ENCODE results near the gene REC8. TPM values are rescaled to one million over a fixed set of nuclear protein-coding genes. Genes with fewer than 3 reads are reported as not detected.

REC8 gene
- total and polyA plus RNA-seq, 2 of the 4 experiments (the other 2 are of a cell fraction), result 0.36 to 3.5 TPM

GRCh38 chr14:24190416-24190815 lies 18.5 kb downstream of the REC8 start:
- Histone ChIP-seq H3K4me3 (ENCODE audit: insufficient read depth, low read depth, low read length) (no peak overlapping the region), H3K4ac (ENCODE audit: low read depth, low read length) (no peak overlapping the region), H4K5ac (ENCODE audit: low read depth, low read length) (no peak overlapping the region), H2AFZ (replicated peaks; ENCODE audit: low read length, poor library complexity) (no peak overlapping the region), H3K14ac (replicated peaks; ENCODE audit: low read depth, low read length) (no peak overlapping the region), H3K9me1 (ENCODE audit: insufficient read depth, low read length) (peaks cover 23% of the 10 kb centered on the region), H4K91ac (ENCODE audit: insufficient read depth, low read depth, low read length) (no peak overlapping the region), H3K27me3 (ENCODE audit: control insufficient read depth, insufficient read depth, low read length) (no peaks in the 10 kb centered on the region), H3K18ac (ENCODE audit: low read depth, low read length) (no peak overlapping the region), H2BK15ac (ENCODE audit: low read depth, low read length) (no peak overlapping the region), H3K56ac (ENCODE audit: extremely low read depth, insufficient read depth, low read length) (no peak overlapping the region), H3K4me1 (ENCODE audit: control insufficient read depth, insufficient read depth, low read length) (peaks cover 9% of the 10 kb centered on the region), H2BK5ac (ENCODE audit: low read depth, low read length, poor library complexity, severe bottlenecking) (no peak overlapping the region), H3K9ac (ENCODE audit: low read depth, low read length) (no peak overlapping the region), H4K20me1 (ENCODE audit: insufficient read depth, low read length) (no peaks in the 10 kb centered on the region), H3K79me1 (ENCODE audit: low read depth in 1 of 2, low read length in 2 of 2) (peaks cover 34 to 75% of the 10 kb centered on the region in 2 experiments), H3K9me3 (ENCODE audit: control insufficient read depth, insufficient read depth, low read length) (no peaks in the 10 kb centered on the region), H3K4me2 (ENCODE audit: low read depth, low read length) (no peak overlapping the region), H2BK120ac (ENCODE audit: low read depth, low read length) (no peak overlapping the region), H3K27ac (ENCODE audit: insufficient read depth, low read length) (no peak overlapping the region), H2AK9ac (replicated peaks; ENCODE audit: low read depth, low read length, poor library complexity) (peak overlapping the region; percentile 35), H2AK5ac (ENCODE audit: low read depth, low read length) (no peak overlapping the region), H3K23ac (ENCODE audit: low read depth, low read length) (no peak overlapping the region), H4K8ac (ENCODE audit: low read depth in 2 of 2, low read length in 2 of 2) (no peak overlapping the region), H3K36me3 (ENCODE audit: control insufficient read depth, insufficient read depth, low read length) (peaks cover 36% of the 10 kb centered on the region), H2BK20ac (ENCODE audit: low read depth, low read length) (no peak overlapping the region)
- no peak for ATAC-seq (ENCODE audit: low read depth)
- ChIA-PET POLR2A (ENCODE audit: unreplicated experiment) (no interaction called here), CTCF (no interaction called here)
- no TSS peak for BruUV-seq (replicated peaks)
- intact Hi-C loops (cut with micrococcal nuclease) (no loop called here), dilution Hi-C loops (cut with HindIII; ENCODE audit: low sequenced_read_pairs, unreplicated experiment) (no loop called here), in situ Hi-C loops (cut with MboI; ENCODE audit: low sequenced_read_pairs) (no loop called here)
- WGBS, 2 experiments (ENCODE audit: extremely low coverage in 2 of 2, insufficient read length in 1 of 2), result 94% methylated on average over 3 of the region's 10 CpGs; no CpG with 5 or more reads in 1 of the 2 experiments
- no peak for TF ChIP-seq MAZ (IDR thresholded peaks at IDR 0.05; ENCODE audit: borderline replicate concordance, low read depth, low read length)
- no peak for TF ChIP-seq CHD1 (IDR thresholded peaks at IDR 0.05; ENCODE audit: low read depth, low read length)
- TF ChIP-seq NFE2L2 (IDR thresholded peaks at IDR 0.05; ENCODE audit: low read depth, low read length), result no peak
- TF ChIP-seq CEBPB (IDR thresholded peaks at IDR 0.05; ENCODE audit: low read depth, low read length), result no peak
- TF ChIP-seq SMC3 (IDR thresholded peaks at IDR 0.05; ENCODE audit: low read depth, low read length), result no peak
- no peak for TF ChIP-seq RAD21 (IDR thresholded peaks at IDR 0.05; ENCODE audit: low read length)
- TF ChIP-seq POLR2A (IDR thresholded peaks at IDR 0.05; ENCODE audit: low read depth, low read length), result no peak
- no peak for TF ChIP-seq ELK1 (IDR thresholded peaks at IDR 0.05; ENCODE audit: borderline replicate concordance, low read depth, low read length)
- TF ChIP-seq USF2 (IDR thresholded peaks at IDR 0.05; ENCODE audit: low read depth, low read length), result no peak
- no peak for TF ChIP-seq MXI1 (IDR thresholded peaks at IDR 0.05; ENCODE audit: borderline replicate concordance, low read depth, low read length)
- no peak for DNase-seq
